GM10266 (cell line): ENCODE results near the gene CACUL1.

Experiments
- DNase-seq: peaks from one replicate; pipeline ENCODE4 v3.0.0; 2012; ENCODE audit errors: extremely low spot score
- TF ChIP-seq, protein P1 (sequence below): IDR thresholded peaks from 2 replicates; pipeline ENCODE4 v1.5.1; 2012; ENCODE audit warnings: mild to moderate bottlenecking, low read depth; ENCODE audit not compliant: control insufficient read depth, insufficient read depth; ENCODE audit errors: missing control alignments

Gene CACUL1

DNA sequence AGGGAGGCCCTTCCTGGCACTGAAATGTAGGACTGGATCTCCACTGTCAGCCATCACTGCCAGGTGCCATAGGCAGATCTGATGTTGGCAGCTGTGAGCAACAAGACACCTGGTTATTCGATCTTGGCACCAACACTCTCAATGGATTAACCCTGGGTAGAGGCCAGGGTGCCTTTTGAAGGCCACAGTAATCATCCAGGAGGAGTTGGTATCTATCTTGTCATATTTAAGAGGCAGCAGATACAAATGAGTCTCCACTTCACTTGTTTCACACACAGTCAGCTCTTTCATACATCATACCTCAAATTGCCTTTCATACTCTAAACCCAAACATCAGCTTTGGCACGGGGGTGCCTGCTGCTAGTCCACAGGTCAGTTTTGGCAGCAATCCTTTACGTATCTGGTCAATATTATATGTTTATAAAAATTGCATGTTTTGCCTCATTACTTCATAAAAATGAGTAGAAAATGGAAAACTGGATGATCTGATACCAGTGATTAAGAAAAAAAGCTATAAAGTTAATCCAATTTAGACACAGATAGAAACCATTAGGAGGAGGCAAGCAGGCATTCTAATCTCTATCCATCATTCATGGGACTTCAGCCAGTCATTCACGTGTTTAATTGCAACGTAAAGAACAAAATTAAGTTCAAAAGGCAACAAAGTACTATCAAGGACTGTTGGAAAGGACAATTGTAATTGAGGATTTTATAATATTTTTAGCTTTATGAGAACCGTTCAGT is 12.7 kb upstream of the CACUL1 start:
- no peak for DNase-seq
- TF ChIP-seq, protein P1, sequence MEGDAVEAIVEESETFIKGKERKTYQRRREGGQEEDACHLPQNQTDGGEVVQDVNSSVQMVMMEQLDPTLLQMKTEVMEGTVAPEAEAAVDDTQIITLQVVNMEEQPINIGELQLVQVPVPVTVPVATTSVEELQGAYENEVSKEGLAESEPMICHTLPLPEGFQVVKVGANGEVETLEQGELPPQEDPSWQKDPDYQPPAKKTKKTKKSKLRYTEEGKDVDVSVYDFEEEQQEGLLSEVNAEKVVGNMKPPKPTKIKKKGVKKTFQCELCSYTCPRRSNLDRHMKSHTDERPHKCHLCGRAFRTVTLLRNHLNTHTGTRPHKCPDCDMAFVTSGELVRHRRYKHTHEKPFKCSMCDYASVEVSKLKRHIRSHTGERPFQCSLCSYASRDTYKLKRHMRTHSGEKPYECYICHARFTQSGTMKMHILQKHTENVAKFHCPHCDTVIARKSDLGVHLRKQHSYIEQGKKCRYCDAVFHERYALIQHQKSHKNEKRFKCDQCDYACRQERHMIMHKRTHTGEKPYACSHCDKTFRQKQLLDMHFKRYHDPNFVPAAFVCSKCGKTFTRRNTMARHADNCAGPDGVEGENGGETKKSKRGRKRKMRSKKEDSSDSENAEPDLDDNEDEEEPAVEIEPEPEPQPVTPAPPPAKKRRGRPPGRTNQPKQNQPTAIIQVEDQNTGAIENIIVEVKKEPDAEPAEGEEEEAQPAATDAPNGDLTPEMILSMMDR: no peak

DNA sequence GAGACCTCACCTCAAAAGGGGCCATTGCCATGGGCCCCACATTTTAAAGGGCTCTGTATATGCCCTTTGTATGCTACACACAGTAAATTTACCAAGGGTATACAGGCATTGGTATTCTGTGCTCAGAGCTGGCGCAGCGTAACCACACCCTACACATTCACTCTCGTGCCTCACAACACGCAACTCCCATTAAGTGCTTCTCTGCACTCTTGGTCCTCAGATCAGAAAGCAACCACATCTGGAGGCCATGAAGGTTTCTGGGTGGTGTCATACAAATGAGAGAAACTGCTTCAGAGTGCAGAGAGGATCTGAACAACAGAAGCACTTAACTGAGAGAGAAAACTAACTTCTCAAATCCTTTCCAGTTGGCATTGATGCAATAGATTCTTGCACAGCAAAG is 9.4 kb upstream of the CACUL1 start:
- TF ChIP-seq, protein P1: no peak
- DNase-seq: no peak

DNA sequence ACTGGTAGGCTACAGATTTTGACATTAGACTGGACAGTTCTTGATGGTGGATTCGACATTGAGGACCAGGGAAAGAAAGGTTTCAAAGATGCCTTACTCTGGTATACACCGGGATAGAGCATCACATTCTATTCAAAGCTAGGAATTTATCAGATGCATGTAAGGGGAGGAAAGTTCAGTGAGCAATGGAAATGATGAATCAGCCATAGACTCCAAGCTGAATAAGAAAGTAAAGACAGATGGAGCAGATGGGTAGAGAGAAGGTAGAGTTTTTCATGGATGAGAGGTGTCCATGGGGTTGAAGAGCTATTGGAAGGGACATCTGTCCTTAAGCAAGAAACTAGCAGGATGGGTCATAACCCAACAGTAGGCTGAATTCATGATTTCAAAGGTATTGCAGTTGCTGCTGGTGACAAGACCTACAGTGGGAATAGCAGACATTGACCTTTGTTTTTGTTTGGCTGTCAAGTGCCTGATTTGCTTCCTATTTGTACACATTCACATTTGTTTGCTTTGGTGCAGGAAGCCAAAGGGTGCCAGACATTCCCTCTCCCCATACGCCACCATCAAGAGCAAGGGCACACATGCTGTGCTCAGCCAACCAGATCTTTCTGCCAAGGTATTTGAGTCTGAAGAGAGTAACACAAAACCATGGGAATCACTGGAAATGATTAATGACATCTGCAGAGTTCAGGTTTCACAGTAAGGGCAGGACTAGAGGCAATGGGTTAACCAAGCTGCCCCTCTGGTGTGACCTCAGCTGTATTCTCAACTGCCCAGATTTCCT is 8.6 kb upstream of the CACUL1 start:
- no peak for DNase-seq
- TF ChIP-seq, protein P1: no peak

DNA sequence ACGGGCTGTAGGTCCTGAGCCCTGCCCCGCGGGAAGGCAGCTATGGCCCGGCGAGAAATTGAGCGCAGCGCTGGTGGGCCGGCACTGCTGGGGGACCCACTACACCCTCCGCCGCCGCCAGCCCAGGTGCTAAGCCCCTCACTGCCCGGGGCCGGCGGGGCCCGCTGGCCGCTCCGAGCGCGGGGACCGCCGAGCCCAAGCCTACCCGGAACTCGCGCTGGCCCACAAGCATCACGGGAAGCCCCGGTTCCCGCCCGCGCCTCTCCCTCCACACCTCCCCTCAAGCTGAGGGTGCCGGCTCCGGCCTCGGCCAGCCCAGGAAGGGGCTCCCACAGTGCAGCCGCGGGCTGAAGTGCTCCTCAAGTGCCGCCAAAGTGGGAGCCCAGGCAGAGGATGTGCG is 5.5 kb upstream of the CACUL1 start:
- TF ChIP-seq, protein P1: no peak
- DNase-seq: no peak

DNA sequence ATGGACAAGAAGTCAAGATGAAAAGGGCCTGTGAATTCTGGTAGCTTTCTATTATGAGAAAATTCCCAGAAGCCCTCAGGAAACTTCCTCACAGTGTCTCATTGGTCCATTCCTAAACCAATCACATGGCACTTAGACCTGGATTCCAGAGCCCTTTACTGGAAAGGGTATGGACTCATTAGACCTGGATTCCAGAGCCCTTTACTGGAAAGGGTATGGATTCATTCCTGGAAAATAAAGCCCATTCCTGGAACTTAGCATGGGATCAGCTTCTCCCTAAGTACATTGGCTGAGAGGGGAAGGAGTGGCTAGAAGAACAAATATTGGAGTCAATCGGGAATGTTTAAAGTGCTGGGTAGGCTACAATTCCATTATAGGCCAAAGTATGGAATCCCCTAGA is 3.7 kb upstream of the CACUL1 start:
- DNase-seq: no peak
- TF ChIP-seq, protein P1: no peak

DNA sequence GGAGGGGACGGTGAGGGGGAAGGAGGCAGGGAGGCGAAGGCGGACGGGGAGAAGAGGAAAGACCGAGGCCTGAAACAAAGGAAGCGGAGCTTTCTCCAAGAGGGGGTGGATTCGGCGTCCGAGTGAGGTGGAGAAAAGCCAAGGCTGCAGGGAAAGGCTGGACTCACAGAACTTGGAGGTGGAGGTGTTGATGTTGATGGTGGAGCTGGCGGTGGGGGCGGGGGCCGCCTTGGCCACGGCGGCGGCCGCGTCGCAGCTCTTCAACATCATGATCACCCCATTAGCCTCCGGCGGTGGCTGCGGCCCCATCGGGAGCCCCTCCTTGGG is 578 bp downstream of the CACUL1 start:
- DNase-seq: peak; percentile 51
- TF ChIP-seq, protein P1: no peak

DNA sequence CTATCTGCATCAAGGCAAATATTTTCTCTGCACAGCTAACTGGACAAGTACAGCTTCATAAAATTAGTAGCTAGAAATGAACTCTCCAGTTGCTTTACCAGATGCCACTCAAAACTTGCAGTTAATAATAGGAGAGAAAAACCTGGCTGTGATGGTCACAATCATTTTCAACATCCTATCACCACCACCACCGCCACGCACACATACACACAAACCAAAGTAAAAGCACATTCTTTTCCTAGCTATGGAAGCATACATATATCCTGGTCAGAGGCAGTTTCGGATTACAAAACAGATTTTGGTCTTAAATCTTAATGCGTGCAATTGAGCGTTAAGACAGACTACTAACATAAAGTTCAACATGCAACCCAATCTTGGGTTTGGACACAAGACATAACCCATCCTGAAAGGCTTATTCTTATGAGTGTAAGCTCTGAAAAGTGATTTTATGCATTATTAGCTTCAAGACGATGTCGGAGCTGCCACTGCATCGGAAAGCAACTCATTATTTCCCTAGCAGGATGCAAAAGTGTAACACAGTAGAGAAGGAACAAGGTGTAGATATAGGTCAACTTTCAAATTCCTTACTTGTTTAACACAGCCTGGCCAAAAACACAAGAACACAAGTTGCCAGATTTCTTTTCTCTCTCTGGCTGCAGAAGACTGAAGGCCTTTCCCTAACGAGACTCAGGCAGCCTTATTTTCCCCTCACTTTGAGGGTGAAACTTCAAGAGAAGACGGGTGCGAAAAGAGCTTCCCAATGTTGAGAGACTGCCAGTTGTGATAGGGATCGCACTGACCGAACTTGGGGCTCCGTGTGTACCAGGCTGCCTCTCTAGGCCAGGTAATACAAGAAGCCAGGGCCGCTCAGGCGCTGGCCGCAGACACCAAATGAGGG is 1.2 kb downstream of the CACUL1 start:
- peak; percentile 34 for DNase-seq
- TF ChIP-seq, protein P1: no peak
